IPS DF 6.9 (cell line): ENCODE measurements around the gene GALNT17.

Experiments
- DNase-seq: peaks from one replicate; pipeline ENCODE4 v3.0.0-alpha.2; 2013; ENCODE audit warnings: low read depth, low spot score
- H3K27ac ChIP-seq: one replicate; pipeline ENCODE4 v1.5.1; 2013; ENCODE audit warnings: low read length, control low read depth
- H3K27me3 ChIP-seq: 2 replicates; pipeline ENCODE4 v1.6.1; 2013; ENCODE audit warnings: mild to moderate bottlenecking, low read length; ENCODE audit not compliant: control insufficient read depth, insufficient read depth
- H3K36me3 ChIP-seq: 2 replicates; pipeline ENCODE4 v1.6.1; 2013; ENCODE audit warnings: low read length; ENCODE audit not compliant: control insufficient read depth, insufficient read depth
- H3K4me1 ChIP-seq: 2 replicates; pipeline ENCODE4 v1.6.1; 2013; ENCODE audit warnings: low read length; ENCODE audit not compliant: control insufficient read depth, insufficient read depth
- H3K4me3 ChIP-seq: 2 replicates; pipeline ENCODE4 v1.5.1; 2013; ENCODE audit warnings: mild to moderate bottlenecking, low read length
- H3K9me3 ChIP-seq: 2 replicates; pipeline ENCODE4 v1.6.1; 2013; ENCODE audit warnings: low read length, inconsistent platforms; ENCODE audit not compliant: control insufficient read depth, insufficient read depth
- WGBS: extraction: QIAGEN DNeasy Blood & Tissue Kit; methylation state at CpG from one replicate; pipeline ENCODE4 v1.1.7; 2013; ENCODE audit warnings: mixed read lengths, missing lambda C conversion rate; ENCODE audit not compliant: insufficient read length, insufficient coverage; 5-methylcytosine and 5-hydroxymethylcytosine counted together

The GALNT17 gene

DNA sequence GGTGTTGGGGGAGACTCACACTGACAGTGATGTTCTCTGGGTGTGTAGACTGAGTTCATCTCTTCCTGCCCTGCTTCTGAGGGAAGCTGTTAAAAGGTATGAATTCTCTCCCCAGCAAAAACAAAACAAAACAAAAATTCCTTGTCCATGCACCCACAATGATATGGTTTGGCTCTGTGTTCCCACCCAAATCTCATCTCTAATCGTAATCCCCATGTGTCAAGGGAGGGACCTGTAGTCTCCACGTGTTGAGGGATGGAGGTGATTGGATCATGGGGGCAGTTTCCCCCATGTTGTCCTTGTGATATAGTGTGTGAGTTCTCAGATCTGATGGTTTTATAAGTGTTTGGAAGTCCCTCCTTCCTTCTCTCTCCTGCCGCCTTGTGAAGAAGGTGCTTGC, 245.5 kb downstream of the GALNT17 start:
- Histone ChIP-seq H3K27ac (no peak overlapping the region), H3K9me3 (peaks cover 2% of the 10 kb centered on the region; the same call in 1 of the 2 replicates), H3K36me3 (no peaks in the 10 kb centered on the region; the same call in 1 of the 2 replicates), H3K27me3 (no peaks in the 10 kb centered on the region), H3K4me1 (no peaks in the 10 kb centered on the region; the same call in 1 of the 2 replicates), H3K4me3 (no peak overlapping the region)
- no CpG with 5 or more reads among the region's 3 CpGs for WGBS
- DNase-seq, result no peak

DNA sequence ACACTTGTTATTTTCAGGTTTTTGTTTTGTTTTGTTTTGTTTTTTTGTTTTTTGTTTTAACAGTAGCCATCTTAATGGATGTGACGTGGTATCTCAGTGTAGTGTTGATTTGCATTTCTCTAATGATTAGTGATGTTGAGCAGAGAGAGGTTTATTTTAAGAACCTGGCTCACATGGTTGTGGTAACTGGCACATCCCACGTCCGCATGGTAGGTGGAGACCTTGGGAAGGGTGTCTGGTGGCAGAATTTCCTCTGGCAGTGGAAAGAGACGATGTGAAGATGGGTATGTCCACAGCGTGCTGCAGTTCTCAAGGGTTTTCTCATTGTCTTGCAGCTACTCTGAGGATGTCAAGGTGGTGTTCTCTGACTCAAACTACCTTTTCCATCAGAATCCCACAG, 252.2 kb downstream of the GALNT17 start:
- WGBS, result no CpG with 5 or more reads among the region's 5 CpGs
- no peak overlapping the region for H3K27ac ChIP-seq

DNA sequence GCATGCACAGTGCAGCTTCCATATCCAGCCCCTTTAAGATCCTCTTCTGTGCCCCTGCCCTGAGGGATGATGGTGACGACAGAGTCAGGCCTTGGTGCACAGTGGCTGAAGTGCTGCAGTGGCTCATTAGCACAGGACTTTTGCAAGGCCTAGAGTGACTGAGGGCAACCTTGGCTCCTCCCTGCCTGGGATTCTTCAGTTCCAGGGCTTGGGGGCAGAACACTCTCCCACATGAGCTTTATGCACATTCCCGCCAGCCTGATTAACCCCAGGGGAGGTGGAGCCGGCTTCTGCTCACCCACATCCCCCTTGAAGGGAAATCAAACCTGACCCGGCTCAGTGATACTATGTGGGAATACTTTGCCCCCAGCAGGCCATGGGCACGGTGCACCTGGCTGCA, 253.4 kb downstream of the GALNT17 start:
- Histone ChIP-seq H3K27ac (no peak overlapping the region), H3K9me3 (no peaks in the 10 kb centered on the region), H3K4me3 (no peak overlapping the region), H3K4me1 (0 out of 2 replicates have a peak, but pooled peaks cover 1% of the 10 kb centered on the region), H3K27me3 (no peaks in the 10 kb centered on the region), H3K36me3 (no peaks in the 10 kb centered on the region)
- no peak for DNase-seq
- WGBS, result no CpG with 5 or more reads among the region's 5 CpGs

More for the DNA sequence above, 252.2 kb downstream of the GALNT17 start:
- no peak for DNase-seq
- H3K9me3 ChIP-seq, result no peaks in the 10 kb centered on the region
- peaks cover 1% of the 10 kb centered on the region; the same call in 1 of the 2 replicates for H3K4me1 ChIP-seq
- no peak overlapping the region for H3K4me3 ChIP-seq
- H3K36me3 ChIP-seq, result no peaks in the 10 kb centered on the region
- no peaks in the 10 kb centered on the region for H3K27me3 ChIP-seq

DNA sequence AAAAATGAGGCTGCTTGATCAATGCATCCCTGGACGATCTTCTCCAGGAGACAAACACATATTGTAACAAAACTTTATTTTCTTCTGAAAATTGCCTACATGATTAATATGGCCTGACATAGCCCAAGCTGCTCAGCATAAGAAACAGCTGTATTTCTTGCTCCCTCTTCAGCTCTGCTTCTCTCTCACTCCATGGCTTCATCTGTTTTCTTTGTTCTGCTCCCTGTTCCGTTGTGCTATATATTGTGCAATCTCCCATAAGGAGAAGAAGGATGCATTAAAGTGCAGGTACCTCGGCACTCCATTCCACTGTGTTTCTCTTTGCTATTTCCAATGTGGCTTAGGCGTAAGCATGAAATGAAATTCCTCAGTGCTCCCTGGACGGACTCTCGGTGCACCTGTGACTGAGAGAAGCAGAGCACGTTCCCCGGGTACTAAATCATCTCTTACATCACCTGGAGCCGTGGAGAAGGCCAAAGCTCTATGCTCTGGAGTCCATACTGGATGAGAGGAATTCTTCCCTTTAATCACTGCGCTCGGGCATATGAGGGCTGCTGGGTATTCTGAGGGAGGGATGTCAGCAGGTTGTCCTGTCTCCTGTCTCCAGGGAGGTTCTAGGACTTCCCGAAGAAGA, 254.3 kb downstream of the GALNT17 start:
- H3K4me1 ChIP-seq, result 0 out of 2 replicates have a peak, but pooled peaks cover 1% of the 10 kb centered on the region

DNA sequence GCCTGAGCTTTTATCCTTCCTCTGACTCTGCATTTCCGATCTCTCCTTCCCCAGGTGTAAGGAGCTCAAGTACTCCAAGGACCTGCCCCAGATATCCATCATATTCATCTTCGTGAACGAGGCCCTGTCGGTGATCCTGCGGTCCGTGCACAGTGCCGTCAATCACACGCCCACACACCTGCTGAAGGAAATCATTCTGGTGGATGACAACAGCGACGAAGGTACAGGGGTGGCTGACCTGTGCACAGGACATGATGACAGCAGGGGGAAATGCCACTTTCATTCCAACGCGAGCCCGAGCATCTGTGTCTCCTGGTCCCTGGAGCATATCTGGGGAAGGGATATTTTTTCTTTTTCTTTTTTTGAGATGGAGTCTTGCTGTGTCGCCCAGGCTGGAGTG, 256.2 kb downstream of the GALNT17 start:
- Histone ChIP-seq H3K4me1 (0 out of 2 replicates have a peak, but pooled peaks cover 1% of the 10 kb centered on the region), H3K27me3 (no peaks in the 10 kb centered on the region), H3K4me3 (no peak overlapping the region), H3K27ac (no peak overlapping the region), H3K9me3 (no peaks in the 10 kb centered on the region), H3K36me3 (no peaks in the 10 kb centered on the region)
- DNase-seq, result no peak
- no CpG with 5 or more reads among the region's 14 CpGs for WGBS

More for the DNA sequence above, 254.3 kb downstream of the GALNT17 start:
- no peak for DNase-seq
- Histone ChIP-seq H3K9me3 (no peaks in the 10 kb centered on the region), H3K27ac (no peak overlapping the region), H3K27me3 (no peaks in the 10 kb centered on the region), H3K4me3 (no peak overlapping the region), H3K36me3 (no peaks in the 10 kb centered on the region)
- no CpG with 5 or more reads among the region's 12 CpGs for WGBS

DNA sequence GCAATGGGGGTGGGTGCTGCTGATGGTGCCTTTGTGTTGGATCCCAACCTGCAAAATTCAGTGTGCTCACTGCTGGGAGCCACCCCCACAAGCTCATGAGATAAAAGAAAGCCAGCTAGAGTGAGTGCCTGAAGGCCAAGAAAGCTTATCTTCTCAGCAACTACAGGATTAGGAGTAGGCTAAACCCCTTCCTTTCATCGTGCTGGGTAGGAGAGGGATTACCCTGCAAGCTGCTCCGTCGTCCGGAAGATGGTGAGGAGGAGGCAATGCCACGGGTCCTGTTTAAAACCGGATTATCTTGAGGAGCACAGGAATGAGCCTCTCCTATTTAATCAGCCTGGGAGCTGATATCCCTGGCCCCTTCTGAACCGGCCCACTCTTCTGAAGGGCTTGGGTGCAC, 258.0 kb downstream of the GALNT17 start:
- no CpG with 5 or more reads among the region's 7 CpGs for WGBS
- no peak overlapping the region for H3K27ac ChIP-seq
- H3K9me3 ChIP-seq, result no peaks in the 10 kb centered on the region

DNA sequence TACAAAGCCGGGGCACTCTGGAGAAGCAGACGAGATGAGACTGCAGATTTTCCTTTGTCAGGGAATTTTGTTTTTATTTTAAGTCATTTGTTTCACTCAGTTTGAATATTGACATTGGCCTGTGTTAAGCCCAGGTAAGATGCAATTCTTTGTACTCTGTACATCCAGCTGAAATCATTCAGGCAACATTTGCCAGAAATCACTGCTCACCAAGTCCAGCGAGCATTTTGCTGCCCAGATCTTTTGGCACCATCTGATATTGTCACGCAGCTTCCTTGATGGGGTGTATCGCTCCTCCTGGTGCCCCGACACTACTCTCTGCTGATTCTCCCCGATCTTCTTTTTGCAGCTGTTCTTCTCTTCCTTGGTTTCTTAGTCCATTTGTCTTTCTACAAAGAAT, 261.7 kb downstream of the GALNT17 start:
- WGBS, result no CpG with 5 or more reads among the region's 7 CpGs
- no peak overlapping the region for H3K27ac ChIP-seq
- no peak for DNase-seq
- H3K4me1 ChIP-seq, result no peaks in the 10 kb centered on the region
- H3K4me3 ChIP-seq, result no peak overlapping the region
- H3K27me3 ChIP-seq, result no peaks in the 10 kb centered on the region
- no peaks in the 10 kb centered on the region for H3K9me3 ChIP-seq
- H3K36me3 ChIP-seq, result no peaks in the 10 kb centered on the region

More for the DNA sequence above, 258.0 kb downstream of the GALNT17 start:
- 0 out of 2 replicates have a peak, but pooled peaks cover 1% of the 10 kb centered on the region for H3K4me1 ChIP-seq
- no peaks in the 10 kb centered on the region for H3K27me3 ChIP-seq
- no peak overlapping the region for H3K4me3 ChIP-seq
- no peaks in the 10 kb centered on the region for H3K36me3 ChIP-seq
- no peak for DNase-seq

DNA sequence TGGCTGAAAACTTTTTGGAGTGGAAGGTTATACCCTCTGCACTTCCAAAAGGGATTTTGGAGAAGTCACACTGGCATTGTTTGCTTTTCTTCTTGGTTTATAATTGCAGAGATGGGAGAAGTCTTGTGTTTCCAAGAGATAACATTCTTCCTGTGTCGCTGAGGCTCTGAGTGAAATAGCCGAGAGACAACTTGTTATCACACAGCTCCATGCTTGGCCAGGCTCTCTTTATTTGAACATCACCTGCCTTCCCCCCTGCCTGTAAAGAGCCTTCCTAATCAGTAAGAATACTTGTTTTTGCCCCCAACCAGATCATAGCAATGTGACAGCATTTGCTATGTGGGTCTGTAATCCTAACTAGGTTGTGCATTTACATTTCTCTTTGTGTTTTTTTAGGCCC, 270.7 kb downstream of the GALNT17 start:
- no peak overlapping the region for H3K4me3 ChIP-seq
- H3K36me3 ChIP-seq, result no peaks in the 10 kb centered on the region; the same call in 1 of the 2 replicates
- no CpG with 5 or more reads among the region's 2 CpGs for WGBS
- no peak overlapping the region for H3K27ac ChIP-seq
- H3K9me3 ChIP-seq, result no peaks in the 10 kb centered on the region
- 0 out of 2 replicates have a peak, but pooled peaks cover 2% of the 10 kb centered on the region for H3K4me1 ChIP-seq
- no peaks in the 10 kb centered on the region for H3K27me3 ChIP-seq
- no peak for DNase-seq

DNA sequence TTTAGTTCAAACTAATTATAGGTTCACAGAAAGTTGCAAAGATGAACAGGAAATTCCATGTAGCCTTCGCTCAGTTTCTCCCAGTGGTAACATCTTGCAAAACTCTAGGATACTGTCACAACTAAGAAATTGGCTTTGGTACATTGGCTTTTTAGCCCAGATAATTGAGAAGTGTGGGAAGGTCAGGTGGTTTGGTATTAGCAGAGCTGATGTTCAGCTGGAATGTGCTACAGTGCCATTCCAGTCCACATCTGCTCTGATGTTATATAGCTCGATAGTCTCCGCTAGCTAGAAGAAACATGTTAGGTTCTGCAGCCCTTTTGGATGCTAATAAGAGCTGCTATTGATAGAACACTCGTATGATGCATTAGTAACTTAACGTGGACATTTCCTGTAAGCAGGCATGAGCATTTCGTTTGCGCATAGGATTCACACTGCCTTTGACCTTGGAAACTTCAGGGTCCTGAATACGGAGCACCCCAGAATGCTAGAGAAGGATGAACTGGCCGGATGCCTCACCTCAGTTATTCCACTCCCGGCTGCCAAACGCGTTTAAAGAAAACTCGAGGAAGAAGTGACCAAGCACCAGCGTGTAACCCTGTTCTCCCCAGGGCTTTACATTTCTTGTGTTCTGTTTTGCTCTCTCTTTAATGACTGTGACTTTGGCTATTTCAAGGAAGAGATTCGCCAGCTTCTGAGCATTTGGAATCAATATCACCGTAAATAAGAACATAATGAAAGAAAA, 271.4 kb downstream of the GALNT17 start:
- no peaks in the 10 kb centered on the region; the same call in 1 of the 2 replicates for H3K36me3 ChIP-seq
- no peaks in the 10 kb centered on the region for H3K27me3 ChIP-seq
- H3K4me3 ChIP-seq, result no peak overlapping the region
- WGBS, result no CpG with 5 or more reads among the region's 16 CpGs
- H3K27ac ChIP-seq, result no peak overlapping the region
- DNase-seq, result no peak
- H3K4me1 ChIP-seq, result 0 out of 2 replicates have a peak, but pooled peaks cover 2% of the 10 kb centered on the region
- H3K9me3 ChIP-seq, result no peaks in the 10 kb centered on the region

DNA sequence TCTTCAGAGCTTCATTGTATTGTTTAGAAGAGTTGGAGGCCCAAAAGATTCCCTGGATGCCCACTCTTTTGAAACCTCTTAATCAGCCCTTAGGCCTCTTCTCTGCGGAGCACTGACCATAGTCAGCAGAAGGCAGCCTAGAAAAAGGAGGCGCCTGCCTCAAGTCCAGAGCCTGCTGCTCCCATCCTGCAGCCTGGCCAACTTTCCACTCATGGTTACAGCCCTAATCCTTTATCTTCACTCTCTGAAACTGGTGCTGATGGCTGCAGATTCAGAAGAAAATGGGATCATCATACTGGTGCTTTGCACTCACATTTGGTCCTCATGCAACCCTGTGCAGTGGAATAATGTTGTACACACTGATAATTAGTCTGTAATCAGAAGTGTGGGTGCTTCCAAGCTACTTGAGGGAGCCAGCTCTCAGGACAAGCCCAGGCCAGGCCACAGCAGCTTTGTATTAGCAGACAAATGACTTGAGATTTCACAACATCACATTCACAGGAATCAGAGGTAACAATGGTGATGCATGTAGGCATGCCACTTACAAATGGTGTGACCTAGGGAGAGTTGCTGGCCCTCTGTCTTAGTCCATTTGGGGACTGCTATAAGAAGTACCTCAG, 272.9 kb downstream of the GALNT17 start:
- Histone ChIP-seq H3K9me3 (no peaks in the 10 kb centered on the region), H3K4me1 (0 out of 2 replicates have a peak, but pooled peaks cover 1% of the 10 kb centered on the region), H3K27me3 (no peaks in the 10 kb centered on the region), H3K36me3 (no peaks in the 10 kb centered on the region; the same call in 1 of the 2 replicates), H3K4me3 (no peak overlapping the region), H3K27ac (no peak overlapping the region)
- no peak for DNase-seq
- WGBS, result no CpG with 5 or more reads among the region's 2 CpGs
